NCI-H1436 (cell line): ENCODE results near the gene ZNF276.

ENCODE experiments used
- DNase-seq: peaks from one replicate; lab custom pipeline; 2025; lab: John Stamatoyannopoulos, UW

Gene ZNF276

DNA sequence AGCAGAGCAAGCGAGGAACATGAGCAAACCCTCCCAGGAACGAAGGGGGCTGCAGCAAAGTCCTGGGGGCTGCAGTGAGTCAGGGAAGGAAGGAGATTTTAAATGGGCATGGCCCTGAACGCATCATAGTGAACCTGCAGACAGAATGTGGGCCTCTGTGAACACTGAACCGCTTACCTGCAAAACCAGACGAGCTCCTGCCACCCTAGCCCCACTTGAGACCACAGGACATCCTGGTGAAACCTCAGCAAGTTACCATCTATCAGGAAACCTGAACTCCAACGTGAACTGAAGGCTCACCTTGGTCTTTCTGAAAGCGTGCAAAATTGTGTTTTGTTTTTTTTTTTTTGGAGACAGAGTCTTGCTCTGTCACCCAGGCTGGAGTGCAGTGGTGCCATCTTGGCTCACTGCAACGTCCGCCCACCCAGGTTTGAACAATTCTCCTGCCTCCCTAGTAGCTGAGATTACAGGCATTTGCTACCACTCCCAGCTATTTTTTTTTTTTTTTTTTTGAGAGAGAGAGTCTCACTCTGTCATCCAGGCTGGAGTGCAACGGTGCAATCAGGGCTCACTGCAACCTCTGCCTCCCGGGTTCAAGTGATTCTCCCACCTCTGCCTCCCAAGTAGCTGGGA lies 64.3 kb downstream of the ZNF276 start:
- DNase-seq, result no peak

DNA sequence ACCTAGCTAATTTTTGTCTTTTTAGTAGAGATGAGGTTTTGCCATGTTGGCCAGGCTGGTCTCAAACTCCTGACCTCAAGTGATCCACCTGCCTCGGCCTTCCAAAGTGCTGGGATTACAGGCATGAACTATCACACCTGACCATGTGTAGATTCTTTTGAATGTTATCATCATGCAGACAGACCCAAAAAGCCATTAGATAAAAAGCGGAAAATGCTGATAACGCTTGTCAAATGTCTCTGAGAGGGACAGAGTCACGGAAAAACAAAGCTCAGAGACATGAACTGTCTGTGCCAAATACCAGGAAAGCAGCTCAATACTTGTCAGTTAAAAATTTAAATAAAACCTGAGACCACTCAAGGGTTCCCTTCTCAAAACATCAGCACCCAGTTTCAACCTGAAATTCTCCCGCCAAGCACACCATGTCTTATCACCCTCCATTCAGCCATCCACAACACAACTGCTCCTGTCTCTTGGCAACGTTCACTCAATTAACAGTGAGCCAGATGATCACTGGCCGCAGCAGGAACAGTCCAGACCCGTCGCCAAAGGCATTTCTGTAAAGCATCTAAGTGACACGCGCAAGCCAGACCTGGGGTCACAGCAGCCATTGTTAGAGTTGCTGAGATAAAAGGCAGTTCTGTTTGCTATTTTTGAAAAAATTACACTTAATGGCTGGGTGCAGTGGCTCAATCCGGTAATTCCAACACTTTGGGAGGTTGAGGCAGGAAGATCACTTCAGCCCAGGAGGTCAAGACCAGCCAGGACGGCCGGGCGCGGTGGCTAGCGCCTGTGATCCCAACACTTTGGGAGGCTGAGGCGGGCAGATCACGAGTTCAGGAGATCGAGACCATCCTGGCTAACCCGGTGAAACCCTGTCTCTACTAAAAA lies 65.4 kb downstream of the ZNF276 start:
- DNase-seq, result no peak

DNA sequence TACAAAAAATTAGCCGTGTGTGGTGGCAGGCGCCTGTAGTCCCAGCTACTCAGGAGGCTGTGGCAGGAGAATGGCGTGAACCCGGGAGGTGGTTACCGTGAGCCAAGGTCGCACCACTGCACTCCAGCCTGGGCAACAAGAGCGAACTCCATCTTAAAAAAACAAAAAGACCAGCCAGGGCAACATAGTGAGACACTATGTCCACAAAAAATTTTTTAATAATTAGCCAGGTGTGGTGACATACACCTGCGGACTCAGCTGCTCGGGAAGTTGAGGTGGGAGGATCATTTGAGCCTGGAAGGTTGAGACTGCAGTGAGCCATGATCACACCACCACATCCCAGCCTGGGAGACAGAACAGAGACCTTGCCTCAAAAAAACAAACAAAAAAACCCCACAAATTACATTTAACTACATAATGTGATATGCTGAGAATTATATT lies 66.0 kb downstream of the ZNF276 start:
- DNase-seq, result no peak
